SK-N-MC (cell line): ENCODE results near the gene PAK1.

Experiments
- EZH2 ChIP-seq: fragments of 200-600 bp; sonication (generic); IDR thresholded peaks from one replicate; pipeline ENCODE4 v1.6.1; 2017; ENCODE audit warnings: antibody characterized with exemption
- FOXP2 ChIP-seq: optimal IDR thresholded peaks from 2 replicates; pipeline ENCODE3; 2011; ENCODE audit warnings: mild to moderate bottlenecking, moderate library complexity; ENCODE audit not compliant: insufficient read depth; ENCODE audit errors: extremely low read length, control extremely low read depth

DNA sequence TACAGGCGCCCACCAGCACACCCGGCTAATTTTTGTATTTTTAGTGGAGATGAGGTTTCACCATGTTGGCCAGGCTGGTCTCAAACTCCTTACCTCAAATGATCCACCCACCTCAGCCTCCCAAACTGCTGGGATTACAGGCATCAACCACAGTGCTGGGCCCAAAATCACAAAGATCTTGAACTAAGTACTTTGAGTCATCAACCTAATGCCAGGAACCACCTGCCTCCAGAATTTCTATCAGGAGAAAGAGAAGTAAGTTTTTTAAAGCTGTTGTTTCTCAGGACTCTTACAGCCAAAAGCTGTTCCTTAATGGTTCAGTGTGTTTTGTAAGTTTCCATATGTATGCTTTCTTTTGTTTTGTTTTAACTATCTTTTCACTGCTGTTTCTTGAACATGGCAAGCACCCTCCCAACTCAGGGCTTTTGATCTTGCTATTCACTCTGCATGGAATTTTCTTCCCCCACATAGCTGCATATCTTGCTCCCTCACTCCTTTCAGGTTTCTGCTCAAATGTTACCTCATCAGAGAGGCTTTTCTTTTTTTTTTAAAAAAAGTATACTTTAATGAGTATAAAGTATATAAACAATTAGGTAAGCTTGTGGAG lies 6.0 kb upstream of the PAK1 start:
- no peak for TF ChIP-seq EZH2
- TF ChIP-seq FOXP2: no peak
